Measurements from ENCODE around the gene DTNB. TPM values are rescaled to one million over a fixed set of nuclear protein-coding genes. Genes with fewer than 3 reads are reported as not detected.

The DTNB gene
- total and polyA plus RNA-seq, 2 donors (not counting 1 experiment from before 2014, with no cell fraction given), result 5.1 to 5.4 TPM

DNA sequence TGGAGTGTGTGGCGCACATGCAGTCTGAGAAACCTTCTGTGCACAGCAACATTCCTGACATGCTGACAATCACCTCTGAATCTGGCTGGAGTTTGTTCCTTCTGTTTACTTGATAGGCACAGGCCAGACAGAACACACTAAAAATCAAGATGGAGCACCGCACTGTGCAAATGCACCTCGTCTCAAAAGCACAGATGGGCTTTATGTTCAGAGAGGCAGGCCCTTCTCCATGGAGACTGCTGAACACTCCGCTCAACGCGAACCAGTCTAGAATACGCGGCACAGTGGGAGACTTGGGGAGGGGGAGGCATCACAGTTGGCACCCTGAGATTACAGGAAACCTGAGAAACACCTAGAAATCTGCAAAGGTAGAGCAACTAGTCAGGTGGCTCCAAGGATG is 273.2 kb downstream of the DTNB start:
- H3K27me3 ChIP-seq (ENCODE audit: control insufficient read depth, insufficient read depth, low read length), result no peaks in the 10 kb centered on the region
- no peak overlapping the region for H3K9ac ChIP-seq (ENCODE audit: insufficient read depth, low read length)
- no peak overlapping the region for H2AFZ ChIP-seq (ENCODE audit: low read length)
- TF ChIP-seq EZH2 (IDR thresholded peaks at IDR 0.05; ENCODE audit: low read length, missing control alignments), result no peak
- TF ChIP-seq, protein P1, sequence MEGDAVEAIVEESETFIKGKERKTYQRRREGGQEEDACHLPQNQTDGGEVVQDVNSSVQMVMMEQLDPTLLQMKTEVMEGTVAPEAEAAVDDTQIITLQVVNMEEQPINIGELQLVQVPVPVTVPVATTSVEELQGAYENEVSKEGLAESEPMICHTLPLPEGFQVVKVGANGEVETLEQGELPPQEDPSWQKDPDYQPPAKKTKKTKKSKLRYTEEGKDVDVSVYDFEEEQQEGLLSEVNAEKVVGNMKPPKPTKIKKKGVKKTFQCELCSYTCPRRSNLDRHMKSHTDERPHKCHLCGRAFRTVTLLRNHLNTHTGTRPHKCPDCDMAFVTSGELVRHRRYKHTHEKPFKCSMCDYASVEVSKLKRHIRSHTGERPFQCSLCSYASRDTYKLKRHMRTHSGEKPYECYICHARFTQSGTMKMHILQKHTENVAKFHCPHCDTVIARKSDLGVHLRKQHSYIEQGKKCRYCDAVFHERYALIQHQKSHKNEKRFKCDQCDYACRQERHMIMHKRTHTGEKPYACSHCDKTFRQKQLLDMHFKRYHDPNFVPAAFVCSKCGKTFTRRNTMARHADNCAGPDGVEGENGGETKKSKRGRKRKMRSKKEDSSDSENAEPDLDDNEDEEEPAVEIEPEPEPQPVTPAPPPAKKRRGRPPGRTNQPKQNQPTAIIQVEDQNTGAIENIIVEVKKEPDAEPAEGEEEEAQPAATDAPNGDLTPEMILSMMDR (conservative IDR thresholded peaks at IDR 0.05 in 1 of 2, IDR thresholded peaks at IDR 0.05 in 1 of 2; ENCODE audit: low read depth in 1 of 2, low read length in 2 of 2), result no peak
- no peaks in the 10 kb centered on the region for H3K36me3 ChIP-seq (ENCODE audit: control insufficient read depth, insufficient read depth, low read length)
- no peaks in the 10 kb centered on the region for H4K20me1 ChIP-seq (ENCODE audit: control insufficient read depth, extremely low read depth, insufficient read depth, low read length)
- H3K4me2 ChIP-seq (ENCODE audit: extremely low read depth, insufficient read depth, low read length), result no peak overlapping the region
- H3K27ac ChIP-seq (ENCODE audit: insufficient read depth, low read length), result no peak overlapping the region
- no peaks in the 10 kb centered on the region for H3K9me3 ChIP-seq (ENCODE audit: control insufficient read depth, insufficient read depth, low read depth, low read length)
- no peaks in the 10 kb centered on the region for H3K79me2 ChIP-seq (ENCODE audit: control insufficient read depth, insufficient read depth, low read length)
- no peaks in the 10 kb centered on the region for H3K4me1 ChIP-seq (ENCODE audit: control insufficient read depth, extremely low read depth, insufficient read depth, low read length)
- DNase-seq (ENCODE audit: low read depth in 2 of 2), result no peak
- no peak overlapping the region for H3K4me3 ChIP-seq (replicated peaks in 1 of 4; ENCODE audit: control extremely low read depth in 1 of 4, insufficient read depth in 1 of 4, low read depth in 3 of 4, low read length in 4 of 4)

DNA sequence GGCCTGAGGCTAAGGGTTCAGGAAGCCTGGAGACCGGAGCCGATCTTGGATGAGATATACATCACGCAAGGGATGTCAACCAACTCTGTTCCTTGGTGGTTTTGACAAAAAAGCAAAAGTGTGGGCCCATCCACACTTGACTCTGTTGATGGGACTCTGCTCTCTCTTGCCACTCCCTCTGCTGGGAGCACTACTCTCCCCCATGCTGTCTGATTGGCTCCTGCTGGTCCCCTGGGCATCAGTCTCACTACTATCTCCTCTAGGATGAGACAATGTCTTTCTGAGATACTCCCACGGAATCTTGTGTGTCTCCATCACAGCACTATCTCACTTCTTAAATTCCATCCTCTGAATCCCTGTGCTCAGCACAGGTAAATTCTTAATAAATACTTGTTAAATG is 274.8 kb downstream of the DTNB start:
- no peaks in the 10 kb centered on the region for H3K79me2 ChIP-seq (ENCODE audit: control insufficient read depth, insufficient read depth, low read length)
- H3K9me3 ChIP-seq (ENCODE audit: control insufficient read depth, insufficient read depth, low read depth, low read length), result no peaks in the 10 kb centered on the region
- no peak overlapping the region for H3K27ac ChIP-seq (ENCODE audit: insufficient read depth, low read length)
- H4K20me1 ChIP-seq (ENCODE audit: control insufficient read depth, extremely low read depth, insufficient read depth, low read length), result no peaks in the 10 kb centered on the region
- H3K4me2 ChIP-seq (ENCODE audit: extremely low read depth, insufficient read depth, low read length), result no peak overlapping the region
- TF ChIP-seq, protein P1 (conservative IDR thresholded peaks at IDR 0.05 in 1 of 2, IDR thresholded peaks at IDR 0.05 in 1 of 2; ENCODE audit: low read depth in 1 of 2, low read length in 2 of 2), result no peak
- TF ChIP-seq EZH2 (IDR thresholded peaks at IDR 0.05; ENCODE audit: low read length, missing control alignments), result no peak
- no peaks in the 10 kb centered on the region for H3K4me1 ChIP-seq (ENCODE audit: control insufficient read depth, extremely low read depth, insufficient read depth, low read length)
- H3K4me3 ChIP-seq (replicated peaks in 1 of 4; ENCODE audit: control extremely low read depth in 1 of 4, insufficient read depth in 1 of 4, low read depth in 3 of 4, low read length in 4 of 4), result no peak overlapping the region
- no peak for DNase-seq (ENCODE audit: low read depth in 2 of 2)
- no peak overlapping the region for H2AFZ ChIP-seq (ENCODE audit: low read length)
- no peaks in the 10 kb centered on the region for H3K36me3 ChIP-seq (ENCODE audit: control insufficient read depth, insufficient read depth, low read length)
- H3K27me3 ChIP-seq (ENCODE audit: control insufficient read depth, insufficient read depth, low read length), result no peaks in the 10 kb centered on the region
- H3K9ac ChIP-seq (ENCODE audit: insufficient read depth, low read length), result no peak overlapping the region

DNA sequence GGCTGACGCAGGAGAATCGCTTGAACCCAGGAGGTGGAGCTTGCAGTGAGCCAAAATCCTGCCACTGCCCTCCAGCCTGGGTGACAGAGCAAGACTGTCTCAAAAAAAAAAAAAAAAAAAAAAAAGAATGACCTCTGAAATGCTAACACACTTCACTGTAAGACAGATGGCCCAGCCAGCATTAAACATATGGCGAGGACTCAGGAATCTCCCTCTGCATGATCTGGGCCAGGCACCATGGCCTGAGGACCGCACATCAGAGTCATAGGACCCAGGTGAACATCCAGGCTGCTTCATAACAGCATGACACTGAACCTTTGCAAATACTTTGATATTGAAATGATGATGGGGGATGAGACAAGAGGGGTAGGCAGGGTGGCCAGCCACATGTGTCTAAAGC is 275.6 kb downstream of the DTNB start:
- H3K9ac ChIP-seq (ENCODE audit: insufficient read depth, low read length), result no peak overlapping the region
- no peak for DNase-seq (ENCODE audit: low read depth in 2 of 2)
- no peaks in the 10 kb centered on the region for H3K27me3 ChIP-seq (ENCODE audit: control insufficient read depth, insufficient read depth, low read length)
- H2AFZ ChIP-seq (ENCODE audit: low read length), result no peak overlapping the region
- H3K4me1 ChIP-seq (ENCODE audit: control insufficient read depth, extremely low read depth, insufficient read depth, low read length), result no peaks in the 10 kb centered on the region
- TF ChIP-seq, protein P1 (conservative IDR thresholded peaks at IDR 0.05 in 1 of 2, IDR thresholded peaks at IDR 0.05 in 1 of 2; ENCODE audit: low read depth in 1 of 2, low read length in 2 of 2), result no peak
- TF ChIP-seq EZH2 (IDR thresholded peaks at IDR 0.05; ENCODE audit: low read length, missing control alignments), result no peak
- H4K20me1 ChIP-seq (ENCODE audit: control insufficient read depth, extremely low read depth, insufficient read depth, low read length), result no peaks in the 10 kb centered on the region
- H3K4me2 ChIP-seq (ENCODE audit: extremely low read depth, insufficient read depth, low read length), result no peak overlapping the region
- no peaks in the 10 kb centered on the region for H3K36me3 ChIP-seq (ENCODE audit: control insufficient read depth, insufficient read depth, low read length)
- H3K4me3 ChIP-seq (replicated peaks in 1 of 4; ENCODE audit: control extremely low read depth in 1 of 4, insufficient read depth in 1 of 4, low read depth in 3 of 4, low read length in 4 of 4), result no peak overlapping the region
- no peaks in the 10 kb centered on the region for H3K9me3 ChIP-seq (ENCODE audit: control insufficient read depth, insufficient read depth, low read depth, low read length)
- no peaks in the 10 kb centered on the region for H3K79me2 ChIP-seq (ENCODE audit: control insufficient read depth, insufficient read depth, low read length)
- H3K27ac ChIP-seq (ENCODE audit: insufficient read depth, low read length), result no peak overlapping the region

Measured in fibroblast of lung (primary cell).